ENCODE results near the gene CTCF. TPM values are rescaled to one million over a fixed set of nuclear protein-coding genes. Genes with fewer than 3 reads are reported as not detected.

CTCF gene
- total and polyA plus RNA-seq, 2 donors (not counting 3 experiments of a cell fraction or from before 2014, with no cell fraction given) = 20.7 to 40.0 TPM

GRCh38 chr16:67539691-67540635, 22.4 kb upstream of the CTCF start:
- TF ChIP-seq POLR2AphosphoS5 (IDR thresholded peaks at IDR 0.05; ENCODE audit: insufficient read depth, low read depth, low read length) = no peak
- no peak for TF ChIP-seq JUN (IDR thresholded peaks at IDR 0.05; ENCODE audit: borderline replicate concordance, insufficient read depth, insufficient read length, low read depth)
- TF ChIP-seq MAX (IDR thresholded peaks at IDR 0.05; ENCODE audit: insufficient read depth, insufficient read length) = no peak
- no peak for TF ChIP-seq MYC (IDR thresholded peaks at IDR 0.05; ENCODE audit: low read depth, low read length)
- TF ChIP-seq FOS (IDR thresholded peaks at IDR 0.05; ENCODE audit: borderline replicate concordance, insufficient read depth, low read length) = no peak
- TF ChIP-seq CTCF (IDR thresholded peaks at IDR 0.05; ENCODE audit: extremely low read depth in 1 of 2, insufficient read depth in 1 of 2, low read depth in 1 of 2, low read length in 2 of 2) = no peak
- TF ChIP-seq GATA2 (IDR thresholded peaks at IDR 0.05; ENCODE audit: insufficient read depth, insufficient read length, low read depth, low read length) = no peak
- TF ChIP-seq POLR2A (IDR thresholded peaks at IDR 0.05; ENCODE audit: low read depth, low read length) = no peak
- no peak for TF ChIP-seq EZH2 (IDR thresholded peaks at IDR 0.05; ENCODE audit: borderline replicate concordance, low read depth, low read length, severe bottlenecking)
- Histone ChIP-seq H3K79me2 (ENCODE audit: control insufficient read depth, insufficient read depth, low read length) (peaks cover 41% of the 10 kb centered on the region), H3K27ac (ENCODE audit: insufficient read depth, low read depth, low read length) (no peak overlapping the region), H3K4me2 (ENCODE audit: insufficient read depth, low read length) (no peak overlapping the region), H4K20me1 (replicated peaks; ENCODE audit: control insufficient read depth, extremely low read depth, insufficient read depth, low read length) (peaks cover 3% of the 10 kb centered on the region), H3K9me1 (replicated peaks; ENCODE audit: control insufficient read depth, extremely low read depth, insufficient read depth, low read length) (no peaks in the 10 kb centered on the region), H3K9me3 (replicated peaks; ENCODE audit: control insufficient read depth, insufficient read depth, low read length) (no peaks in the 10 kb centered on the region), H3K27me3 (ENCODE audit: control insufficient read depth in 2 of 2, insufficient read depth in 2 of 2, low read length in 2 of 2) (no peaks in the 10 kb centered on the region), H3K9ac (replicated peaks; ENCODE audit: extremely low read depth, insufficient read depth, low read length) (no peak overlapping the region), H3K4me1 (ENCODE audit: control insufficient read depth, extremely low read depth, insufficient read depth, low read length) (peaks cover 24% of the 10 kb centered on the region), H3K36me3 (ENCODE audit: control insufficient read depth in 2 of 2, extremely low read depth in 1 of 2, insufficient read depth in 2 of 2, low read length in 2 of 2) (peaks cover 12 to 54% of the 10 kb centered on the region in 2 experiments), H3K4me3 (replicated peaks in 1 of 3; ENCODE audit: insufficient read depth in 1 of 3, low read depth in 1 of 3, low read length in 3 of 3) (no peak overlapping the region), H2AFZ (ENCODE audit: low read depth, low read length) (no peak overlapping the region)
- intact Hi-C loops (cut with micrococcal nuclease) = loop anchor here (2.0 kb wide), 1 partner anchor 121 kb away; the partner anchor contains the start of genes ACD and PARD6A
- FAIRE-seq (no peak), DNase-seq (ENCODE audit: low read depth, low spot score) (no peak)
- CTCF ChIA-PET = interaction anchor here (0.7 to 14.4 kb wide), 6 partner anchors 8 to 105 kb away, joined by 3 to 246 read pairs (median 4); partner anchors contain the start of gene CARMIL2
- BruUV-seq (replicated peaks) = no TSS peak
- POLR2A ChIA-PET = interaction anchor here (0.6 to 0.8 kb wide), 2 partner anchors 19 to 163 kb away, joined by 3 to 4 read pairs; no protein-coding TSS in a partner anchor
- dilution Hi-C loops (cut with MboI; ENCODE audit: extremely low pct_ligation_motif_present, low sequenced_read_pairs) = no loop called here

Measured in endothelial cell of umbilical vein (primary cell).